HG02763 (cell line): ENCODE results near the gene ERH.
"Not testable (repeated sequence)": the region's sequence is repeated elsewhere in the genome, so short reads cannot be mapped to it uniquely, and the experiment has no call there.

Experiments
- ATAC-seq: cut with Tn5 transposase; IDR thresholded peaks from one replicate; pipeline ENCODE4 v1.9.1; 2021; ENCODE audit warnings: mild to moderate bottlenecking, moderate library complexity; ENCODE audit not compliant: unreplicated experiment

The ERH gene

GRCh38 chr14:69398818-69399210 lies 715 bp upstream of the ERH start:
- ATAC-seq = peak; percentile 5

DNA sequence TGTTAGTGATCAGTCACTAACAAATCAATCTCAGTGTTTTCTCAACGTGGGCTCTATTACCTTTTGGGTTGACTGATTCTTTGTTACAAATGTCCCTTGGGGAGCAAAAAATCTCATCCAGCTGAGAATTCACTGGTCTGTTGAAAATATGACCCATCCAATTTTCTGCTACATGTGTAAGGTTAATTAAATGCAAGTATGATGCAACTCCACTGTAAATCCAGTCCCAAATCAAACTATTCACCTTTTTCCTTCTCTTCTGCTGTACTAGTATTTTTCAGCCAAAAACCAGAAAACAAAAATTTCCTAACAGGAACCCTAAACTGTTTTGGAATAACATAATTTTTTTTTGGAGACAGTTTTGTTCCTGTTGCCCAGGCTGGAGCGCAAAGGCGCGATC lies 2.2 kb downstream of the ERH start:
- no peak for ATAC-seq

- ATAC-seq = no peak
Measured at GRCh38 chr14:69392481-69392880, 5.6 kb downstream of the ERH start.

GRCh38 chr14:69391400-69391799 lies 6.7 kb downstream of the ERH start:
- ATAC-seq = not testable (repeated sequence)

GRCh38 chr14:69387311-69387710 lies 10.8 kb downstream of the ERH start:
- ATAC-seq = no peak

DNA sequence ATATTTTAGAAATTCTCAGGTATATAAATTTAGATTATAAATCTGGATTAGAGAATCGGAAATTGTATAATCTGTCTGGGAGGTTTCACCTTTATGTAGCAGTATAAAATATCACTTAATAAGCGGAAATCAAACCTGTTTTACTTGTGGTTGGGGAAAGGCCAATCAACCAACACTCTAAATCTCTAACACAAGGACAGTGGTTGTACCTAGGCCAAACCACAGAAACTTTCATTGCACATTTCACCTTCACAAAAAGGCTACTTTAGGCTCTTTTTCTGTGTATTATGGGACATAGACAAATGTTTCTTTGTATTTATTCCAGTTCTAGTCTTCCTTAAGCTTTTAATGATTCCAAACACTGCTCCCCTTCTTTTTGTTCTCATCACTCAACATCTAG lies 19.8 kb downstream of the ERH start:
- no peak for ATAC-seq

- ATAC-seq = no peak
Measured at GRCh38 chr14:69376439-69376838, 21.7 kb downstream of the ERH start.

GRCh38 chr14:69375722-69376121 lies 22.4 kb downstream of the ERH start:
- no peak for ATAC-seq

- ATAC-seq = no peak
Measured at GRCh38 chr14:69375182-69375581, 22.9 kb downstream of the ERH start.

GRCh38 chr14:69374235-69374634 lies 23.9 kb downstream of the ERH start:
- no peak for ATAC-seq

DNA sequence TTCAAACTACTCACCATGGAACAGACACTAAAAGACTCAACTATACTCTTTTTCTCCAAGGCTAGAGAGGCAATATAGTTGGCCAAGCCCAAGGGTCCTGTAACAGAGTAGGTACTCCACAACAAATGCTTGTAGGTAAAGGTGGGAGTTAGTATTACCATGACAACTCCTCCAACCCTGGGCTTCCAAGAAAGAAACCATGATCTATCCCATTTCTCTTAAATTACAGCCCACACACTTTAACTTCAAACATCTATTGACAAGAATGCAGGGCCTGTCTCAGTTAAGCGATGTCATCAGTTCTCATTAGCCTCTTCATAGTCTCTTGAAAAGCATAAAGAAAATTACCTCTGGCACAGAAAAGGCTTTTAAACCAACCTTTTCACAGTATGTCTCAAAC lies 25.0 kb downstream of the ERH start:
- no peak for ATAC-seq

DNA sequence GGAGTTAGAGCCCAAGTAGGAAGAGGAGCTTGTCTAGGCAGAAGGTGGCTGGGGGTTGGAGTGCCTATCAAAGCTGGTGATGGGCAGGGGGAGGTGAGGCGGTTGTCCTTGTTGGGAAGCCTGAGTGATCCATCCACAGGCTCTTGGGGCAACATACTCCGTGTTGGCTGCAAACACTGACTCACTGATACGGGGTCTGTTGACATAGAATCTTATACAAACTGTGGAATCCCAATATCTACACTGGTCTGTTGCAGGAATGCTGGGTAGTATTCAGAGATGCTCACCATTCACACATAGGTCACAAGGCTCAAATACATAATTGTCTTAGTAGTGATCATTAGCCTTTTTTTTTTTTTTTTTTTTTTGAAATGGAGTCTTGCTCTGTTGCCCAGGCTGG lies 26.0 kb downstream of the ERH start:
- no peak for ATAC-seq

GRCh38 chr14:69370061-69370460 lies 28.0 kb downstream of the ERH start:
- ATAC-seq = no peak

GRCh38 chr14:69368381-69368780 lies 29.7 kb downstream of the ERH start:
- no peak for ATAC-seq

DNA sequence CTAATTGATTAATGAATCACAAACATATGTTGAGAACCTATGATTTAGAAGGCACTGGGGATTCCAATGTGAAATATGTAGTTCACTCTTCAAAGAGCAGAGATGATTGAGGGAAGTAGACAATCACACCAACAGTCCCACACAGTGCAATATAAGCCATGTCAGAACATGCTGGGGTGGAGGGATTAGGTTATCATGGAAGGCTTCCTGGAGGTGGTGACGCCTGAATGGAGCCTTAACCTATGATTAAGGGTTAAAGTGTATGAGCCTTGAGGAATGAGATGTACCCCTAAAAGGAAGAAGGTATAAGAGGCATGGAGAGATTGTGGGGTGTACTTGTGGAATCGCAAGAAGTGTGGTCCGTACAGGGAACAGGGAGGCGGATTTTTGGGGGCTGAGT lies 31.3 kb downstream of the ERH start:
- no peak for ATAC-seq

DNA sequence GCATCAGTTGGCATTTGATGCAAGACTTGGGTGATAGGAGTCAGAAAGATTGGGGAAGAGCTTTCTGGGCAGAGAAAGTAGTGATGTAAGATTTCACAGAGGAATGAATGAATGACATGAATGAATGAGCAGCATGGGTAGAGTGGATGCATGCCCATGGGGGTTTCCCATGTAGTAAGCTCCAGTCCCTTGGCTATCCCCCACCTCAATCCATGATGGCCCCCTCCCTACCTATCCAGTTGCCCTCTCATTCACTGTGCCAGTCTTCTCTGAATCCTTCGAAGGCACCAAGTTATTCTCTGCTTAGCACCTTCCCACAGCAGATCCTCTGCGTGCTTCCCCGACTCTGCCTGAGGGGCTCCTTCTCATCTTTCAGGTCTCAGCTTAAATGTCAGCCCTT lies 32.0 kb downstream of the ERH start:
- no peak for ATAC-seq

DNA sequence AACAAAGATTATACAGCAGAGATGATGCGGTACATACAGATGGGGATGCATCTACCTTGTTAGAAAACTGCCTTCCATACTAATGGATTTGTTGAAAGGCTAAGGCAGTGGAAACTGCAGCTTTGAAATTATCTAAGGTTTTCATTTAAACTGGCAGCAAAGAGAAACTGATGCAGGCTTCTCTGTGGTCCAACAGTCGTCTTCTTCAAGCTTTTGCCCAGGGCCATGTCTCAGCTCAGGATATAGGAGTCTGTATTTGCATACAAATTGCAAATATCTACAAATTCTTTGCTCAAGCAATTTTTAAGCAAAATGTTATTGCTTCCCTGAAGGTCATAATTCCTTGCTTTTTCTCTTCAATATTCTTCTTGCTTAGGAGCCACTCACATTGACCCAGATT lies 33.7 kb downstream of the ERH start:
- no peak for ATAC-seq

- ATAC-seq = no peak
Measured at GRCh38 chr14:69363964-69364363, 34.1 kb downstream of the ERH start.

DNA sequence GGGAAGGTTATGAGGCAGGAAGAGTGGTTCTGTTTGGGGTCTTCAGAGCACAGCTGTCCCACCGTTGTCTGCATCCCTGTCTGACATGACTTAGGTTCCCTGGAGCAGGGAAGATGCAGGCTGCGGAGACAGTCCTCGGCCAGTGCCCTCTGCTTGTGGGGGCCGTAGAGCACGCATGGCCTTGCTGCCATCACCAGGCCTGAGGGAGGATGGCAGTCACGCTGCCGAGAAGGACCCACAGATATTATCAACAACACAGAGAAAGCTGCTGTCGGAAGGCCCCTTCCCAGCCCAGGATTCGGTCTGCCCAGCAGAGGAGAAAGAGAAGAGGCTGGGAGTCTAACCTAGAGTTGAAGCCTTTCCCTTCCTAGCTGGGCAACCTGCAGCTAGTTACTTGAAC lies 35.0 kb downstream of the ERH start:
- ATAC-seq = no peak

DNA sequence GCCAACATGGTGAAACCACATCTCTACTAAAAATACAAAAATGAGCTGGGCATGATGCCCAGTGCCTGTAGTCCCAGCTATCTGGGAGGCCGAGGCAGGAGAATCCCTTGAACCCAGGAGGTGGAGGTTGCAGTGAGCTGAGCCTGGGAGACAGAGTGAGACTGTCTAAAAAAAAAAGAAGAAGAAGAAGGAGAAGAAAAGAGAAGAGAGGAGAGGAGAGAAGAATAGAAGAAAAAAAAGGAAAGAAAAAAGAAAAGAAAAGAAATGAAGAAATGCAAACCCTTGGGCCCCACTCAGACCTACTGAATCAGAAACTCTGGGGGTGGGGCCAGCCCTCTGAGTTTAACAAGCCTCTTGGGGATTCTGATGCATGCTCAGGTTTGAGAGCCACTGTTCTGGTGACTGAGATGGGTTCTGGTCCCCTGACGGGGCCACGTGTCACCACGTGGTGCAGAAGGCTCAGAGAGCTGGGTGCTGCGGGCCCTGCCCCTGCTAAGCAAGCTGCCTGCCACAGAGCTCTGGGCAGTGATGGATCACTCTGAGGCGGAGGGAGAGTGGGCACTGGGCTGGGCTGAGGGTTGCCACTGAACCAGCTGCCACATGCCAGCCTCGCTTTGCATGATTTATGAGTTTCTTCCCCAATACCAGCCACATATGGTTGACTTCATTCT lies 37.5 kb downstream of the ERH start:
- no peak for ATAC-seq

DNA sequence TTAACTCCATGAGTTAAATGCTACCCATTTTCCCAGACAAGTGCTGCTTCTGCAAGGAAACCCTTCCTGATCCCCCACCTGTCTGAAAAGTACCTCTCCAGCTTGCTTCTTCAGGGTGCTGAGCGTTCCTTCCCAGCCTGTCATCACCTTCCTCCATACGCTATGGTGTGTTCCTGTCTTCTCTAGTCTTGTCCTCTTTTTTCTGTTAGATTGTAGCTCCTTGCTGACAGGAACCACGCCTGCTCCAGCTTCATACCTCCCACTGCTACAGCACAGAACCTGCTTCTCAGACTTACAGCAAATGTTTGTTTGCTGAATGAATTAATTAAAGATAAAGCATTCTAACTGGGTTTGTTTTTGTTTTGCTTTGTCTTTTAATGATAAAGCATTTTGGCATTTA lies 39.1 kb downstream of the ERH start:
- ATAC-seq = no peak

DNA sequence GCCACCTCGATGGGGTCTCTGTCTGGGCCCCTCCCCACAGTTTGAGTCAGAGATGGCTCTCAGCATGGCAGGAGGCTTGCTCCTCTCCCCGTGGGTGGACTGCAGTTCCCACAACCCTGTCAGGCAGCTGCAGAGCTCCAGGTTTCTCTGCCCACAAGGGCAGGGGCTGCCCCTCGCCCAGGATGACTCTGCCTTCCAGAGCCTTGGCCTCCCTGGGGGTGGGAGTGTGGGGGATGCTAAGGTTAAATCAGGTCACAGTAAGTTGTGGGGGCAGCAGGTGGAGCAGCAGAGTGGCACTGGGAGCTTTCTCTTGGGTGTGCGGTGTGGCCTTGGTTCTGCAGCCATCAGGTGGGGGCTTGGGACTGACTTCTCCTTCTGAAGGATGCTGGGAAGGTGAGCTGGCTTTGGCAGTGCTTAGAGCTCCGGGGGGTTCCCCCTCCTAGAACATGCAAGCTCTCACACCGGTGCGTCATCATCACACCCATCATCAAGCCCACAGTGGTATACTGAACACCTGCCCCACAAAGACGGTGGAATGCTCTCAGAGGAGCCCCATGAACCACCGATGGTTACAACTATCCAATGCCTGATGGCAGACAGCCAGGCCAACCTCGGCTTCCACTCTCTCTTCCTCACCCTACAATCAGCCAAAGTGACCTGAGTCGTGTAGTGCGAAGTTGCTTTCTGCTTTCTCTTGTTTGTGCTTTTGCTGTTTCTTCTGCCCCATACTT lies 39.7 kb downstream of the ERH start:
- no peak for ATAC-seq
